Measurements from ENCODE around the gene POF1B. TPM values are rescaled to one million over a fixed set of nuclear protein-coding genes. Genes with fewer than 3 reads are reported as not detected.

The POF1B gene, protein sequence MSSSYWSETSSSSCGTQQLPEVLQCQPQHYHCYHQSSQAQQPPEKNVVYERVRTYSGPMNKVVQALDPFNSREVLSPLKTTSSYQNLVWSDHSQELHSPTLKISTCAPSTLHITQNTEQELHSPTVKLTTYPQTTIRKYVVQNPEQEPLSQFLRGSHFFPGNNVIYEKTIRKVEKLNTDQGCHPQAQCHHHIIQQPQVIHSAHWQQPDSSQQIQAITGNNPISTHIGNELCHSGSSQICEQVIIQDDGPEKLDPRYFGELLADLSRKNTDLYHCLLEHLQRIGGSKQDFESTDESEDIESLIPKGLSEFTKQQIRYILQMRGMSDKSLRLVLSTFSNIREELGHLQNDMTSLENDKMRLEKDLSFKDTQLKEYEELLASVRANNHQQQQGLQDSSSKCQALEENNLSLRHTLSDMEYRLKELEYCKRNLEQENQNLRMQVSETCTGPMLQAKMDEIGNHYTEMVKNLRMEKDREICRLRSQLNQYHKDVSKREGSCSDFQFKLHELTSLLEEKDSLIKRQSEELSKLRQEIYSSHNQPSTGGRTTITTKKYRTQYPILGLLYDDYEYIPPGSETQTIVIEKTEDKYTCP
- polyA plus RNA-seq: not detected in 2 replicates

DNA sequence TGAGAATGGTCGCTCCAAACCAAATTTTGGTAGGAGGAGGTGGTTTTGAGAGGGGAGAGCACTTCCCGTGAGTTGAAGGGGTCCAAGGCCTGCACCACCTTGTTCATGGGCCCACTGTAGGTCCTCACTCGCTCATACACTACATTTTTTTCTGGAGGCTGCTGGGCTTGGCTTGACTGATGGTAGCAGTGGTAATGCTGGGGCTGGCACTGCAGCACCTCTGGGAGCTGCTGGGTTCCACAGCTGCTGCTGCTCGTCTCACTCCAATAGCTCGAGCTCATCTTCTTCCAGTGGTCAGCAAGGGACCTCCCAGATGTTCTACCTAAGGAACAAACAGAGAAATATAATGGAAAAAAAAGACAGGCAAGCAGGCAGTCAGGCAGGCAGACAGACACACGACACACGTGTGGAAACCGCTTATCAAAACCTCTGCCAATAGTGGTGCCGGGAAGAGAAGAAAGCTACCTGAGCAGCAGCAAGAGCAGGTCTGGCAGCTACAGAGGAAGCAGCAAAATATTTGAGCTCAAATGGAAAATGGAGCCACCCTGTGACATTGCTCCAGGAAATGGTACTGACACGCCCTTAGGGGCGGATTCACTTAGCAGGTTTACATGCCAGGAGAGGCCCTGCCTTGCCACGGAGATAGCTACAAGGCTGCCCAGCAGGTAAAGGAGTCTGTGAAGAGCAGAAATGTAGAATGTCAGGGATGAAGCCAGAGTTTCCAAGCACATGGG is at the start of gene POF1B:
Gene POF1B, minus strand, starts transcription at position 492 of the 734 bp plus-strand sequence. Its CDS starts 211 bp downstream, at position 281.

DNA sequence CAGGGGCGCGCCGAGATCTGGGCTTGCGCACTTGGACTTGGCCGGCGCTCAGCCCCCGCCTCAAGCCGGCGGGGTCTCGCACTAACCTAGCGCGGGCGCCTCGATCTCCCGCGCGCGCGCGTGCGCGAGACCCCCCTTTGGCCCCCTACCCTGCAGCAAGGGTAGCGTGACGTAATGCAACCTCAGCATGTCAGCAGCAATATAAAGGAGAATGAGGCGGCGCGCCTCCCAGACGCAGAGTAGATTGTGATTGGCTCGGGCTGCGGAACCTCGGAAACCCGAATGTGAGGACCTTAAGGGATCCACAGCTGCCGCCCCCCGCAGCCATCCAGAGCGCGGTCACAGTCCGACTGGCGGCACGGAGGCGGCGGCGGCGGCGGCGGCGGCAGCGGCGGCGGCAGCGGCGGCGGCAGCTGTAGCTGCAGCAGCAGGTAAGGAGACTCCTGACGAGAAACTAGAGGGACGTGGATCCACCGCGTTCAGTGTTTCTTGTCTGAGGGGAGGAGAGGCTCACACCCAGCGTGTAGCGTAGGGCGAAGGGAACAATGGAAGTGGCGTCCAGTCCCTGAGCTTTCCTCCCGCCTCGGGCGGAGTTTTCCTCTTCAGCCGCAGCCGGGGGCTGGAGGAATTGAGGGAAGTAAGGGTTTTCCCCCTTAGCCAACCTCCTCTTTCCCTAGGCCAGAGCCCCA is 135.6 kb downstream of the POF1B start, which contains the start of the genes SATL1 and ZNF711:
Gene SATL1, minus strand, starts transcription at position 19 of the 689 bp plus-strand sequence. CDS start 134,811 bp downstream, outside the sequence.
Gene ZNF711, plus strand, starts transcription at position 231 of the 689 bp plus-strand sequence. CDS start 3,582 bp downstream, outside the sequence.

Other genes with a start within 250 kb of the POF1B start
- gene SATL1, start 135.9 kb downstream of the POF1B start, polyA plus RNA-seq: 0.34 and 1.2 TPM in 2 replicates
- gene ZNF711, start 135.7 kb downstream of the POF1B start, polyA plus RNA-seq: 24.8 and 26.3 TPM in 2 replicates